D721Med (cell line): ENCODE data around the gene UMODL1.

Source experiments
- DNase-seq: peaks from one replicate; pipeline ENCODE4 v3.0.0; 2011; ENCODE audit warnings: low spot score; ENCODE audit not compliant: insufficient read length
- FAIRE-seq: peaks from 2 replicates; lab custom pipeline; 2011; peaks lifted over from hg19 to GRCh38; lab: Jason Lieb, UNC
- TF ChIP-seq, protein P1 (sequence below): IDR thresholded peaks from 2 replicates; pipeline ENCODE4 v1.5.1; 2012; ENCODE audit warnings: mild to moderate bottlenecking, control low read depth; ENCODE audit not compliant: insufficient read depth; ENCODE audit errors: missing control alignments

The UMODL1 gene

DNA sequence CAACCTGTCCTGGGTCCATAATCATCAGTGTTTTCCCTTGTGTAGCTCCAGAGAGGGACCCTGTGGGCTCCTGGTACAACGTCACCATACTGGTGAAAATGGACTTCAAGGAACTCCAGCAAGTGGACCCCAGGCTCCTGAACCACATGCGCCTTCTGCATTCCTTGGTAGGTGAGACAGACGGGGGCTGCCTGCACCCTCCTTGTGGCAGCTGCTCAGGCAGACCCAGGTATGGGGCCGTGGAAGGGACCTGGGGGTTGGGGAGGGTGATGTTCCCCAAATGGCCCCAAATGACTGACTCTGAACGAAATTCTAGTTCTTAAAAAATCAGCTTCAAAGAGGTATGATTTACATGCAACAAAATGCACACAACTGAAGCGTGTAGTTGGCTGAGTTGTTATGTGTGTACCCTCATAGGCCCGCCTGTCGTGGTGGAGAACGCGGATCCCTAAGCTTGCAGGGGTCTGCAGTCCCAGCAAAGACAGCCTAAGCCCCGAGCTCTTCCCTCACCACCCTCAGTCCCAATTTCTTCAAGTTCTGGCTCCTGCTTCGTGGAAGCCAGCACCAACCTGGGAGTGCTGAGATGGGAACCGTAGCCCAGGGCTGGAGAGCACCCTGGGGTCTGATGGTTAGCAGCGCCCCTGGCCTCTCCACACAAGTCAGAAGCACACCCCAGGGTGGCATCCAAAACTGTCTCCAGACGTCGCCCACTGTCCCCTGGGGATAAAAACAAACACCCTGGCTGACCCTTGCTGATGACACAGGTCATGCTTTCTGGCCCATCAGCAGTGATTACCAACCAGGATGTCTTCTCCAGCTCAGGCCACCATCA, 14.3 kb downstream of the UMODL1 start:
- DNase-seq (no peak), FAIRE-seq (no peak)
- TF ChIP-seq, protein P1, sequence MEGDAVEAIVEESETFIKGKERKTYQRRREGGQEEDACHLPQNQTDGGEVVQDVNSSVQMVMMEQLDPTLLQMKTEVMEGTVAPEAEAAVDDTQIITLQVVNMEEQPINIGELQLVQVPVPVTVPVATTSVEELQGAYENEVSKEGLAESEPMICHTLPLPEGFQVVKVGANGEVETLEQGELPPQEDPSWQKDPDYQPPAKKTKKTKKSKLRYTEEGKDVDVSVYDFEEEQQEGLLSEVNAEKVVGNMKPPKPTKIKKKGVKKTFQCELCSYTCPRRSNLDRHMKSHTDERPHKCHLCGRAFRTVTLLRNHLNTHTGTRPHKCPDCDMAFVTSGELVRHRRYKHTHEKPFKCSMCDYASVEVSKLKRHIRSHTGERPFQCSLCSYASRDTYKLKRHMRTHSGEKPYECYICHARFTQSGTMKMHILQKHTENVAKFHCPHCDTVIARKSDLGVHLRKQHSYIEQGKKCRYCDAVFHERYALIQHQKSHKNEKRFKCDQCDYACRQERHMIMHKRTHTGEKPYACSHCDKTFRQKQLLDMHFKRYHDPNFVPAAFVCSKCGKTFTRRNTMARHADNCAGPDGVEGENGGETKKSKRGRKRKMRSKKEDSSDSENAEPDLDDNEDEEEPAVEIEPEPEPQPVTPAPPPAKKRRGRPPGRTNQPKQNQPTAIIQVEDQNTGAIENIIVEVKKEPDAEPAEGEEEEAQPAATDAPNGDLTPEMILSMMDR = no peak

DNA sequence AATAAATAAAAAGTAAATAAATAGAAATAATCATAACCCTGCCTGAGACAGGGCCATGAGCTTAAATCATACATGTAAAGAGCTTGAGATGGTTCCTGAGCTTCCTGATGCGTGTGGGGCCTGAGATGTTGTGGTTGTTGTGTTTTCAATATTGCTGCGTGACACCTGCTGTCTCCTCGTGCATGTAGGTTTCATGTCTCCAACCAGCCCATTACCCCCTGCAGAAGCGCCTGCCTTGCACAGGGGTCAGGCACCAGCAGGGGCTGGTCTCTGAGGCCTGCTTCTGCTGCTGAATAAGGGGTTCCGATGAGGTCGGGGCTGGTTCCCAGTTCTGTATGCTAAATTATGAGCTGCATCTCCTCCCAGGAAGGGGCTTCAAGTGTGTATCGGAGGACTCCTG, 15.9 kb downstream of the UMODL1 start:
- DNase-seq (no peak), FAIRE-seq (no peak)
- TF ChIP-seq, protein P1 = no peak

DNA sequence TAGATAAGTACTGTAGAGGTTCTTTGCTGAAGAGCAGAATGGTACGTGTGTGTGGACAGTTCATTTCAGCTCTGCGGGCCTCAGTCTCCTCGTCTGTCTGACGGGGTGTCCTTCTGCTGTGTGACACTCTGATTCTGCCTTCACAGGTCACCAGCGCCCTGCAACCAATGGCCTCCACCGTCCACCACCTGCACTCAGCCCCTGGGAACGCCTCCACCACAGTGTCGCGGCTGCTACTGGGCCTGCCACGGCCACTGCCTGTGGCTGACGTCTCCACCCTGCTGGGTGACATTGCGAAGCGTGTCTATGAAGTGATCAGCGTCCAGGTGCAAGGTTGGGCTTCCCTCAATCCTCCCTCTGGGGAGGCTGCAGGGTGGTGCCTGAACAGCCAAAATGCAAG, 17.0 kb downstream of the UMODL1 start:
- DNase-seq (no peak), FAIRE-seq (no peak)
- TF ChIP-seq, protein P1 = no peak

DNA sequence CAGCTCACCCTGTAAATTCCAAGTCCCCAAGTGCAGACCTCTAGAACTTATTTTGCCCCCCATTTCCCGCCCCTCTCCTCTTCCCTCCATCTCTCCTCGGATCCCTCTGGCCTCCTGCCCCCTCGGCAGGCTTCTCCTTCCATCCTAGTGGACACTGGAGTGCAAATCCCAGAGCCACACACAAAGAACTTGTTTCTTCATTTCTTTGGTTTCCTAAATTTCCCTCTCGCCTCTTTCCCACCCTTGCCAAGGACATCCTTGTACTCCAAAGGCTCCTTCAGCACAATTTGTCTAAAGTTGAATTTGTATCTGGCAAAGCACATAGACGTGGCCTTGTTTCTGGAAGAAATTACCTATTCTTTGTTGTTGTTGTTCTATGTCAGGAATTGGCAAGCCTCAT, 17.5 kb downstream of the UMODL1 start:
- FAIRE-seq = no peak
- TF ChIP-seq, protein P1 = no peak
- no peak for DNase-seq

DNA sequence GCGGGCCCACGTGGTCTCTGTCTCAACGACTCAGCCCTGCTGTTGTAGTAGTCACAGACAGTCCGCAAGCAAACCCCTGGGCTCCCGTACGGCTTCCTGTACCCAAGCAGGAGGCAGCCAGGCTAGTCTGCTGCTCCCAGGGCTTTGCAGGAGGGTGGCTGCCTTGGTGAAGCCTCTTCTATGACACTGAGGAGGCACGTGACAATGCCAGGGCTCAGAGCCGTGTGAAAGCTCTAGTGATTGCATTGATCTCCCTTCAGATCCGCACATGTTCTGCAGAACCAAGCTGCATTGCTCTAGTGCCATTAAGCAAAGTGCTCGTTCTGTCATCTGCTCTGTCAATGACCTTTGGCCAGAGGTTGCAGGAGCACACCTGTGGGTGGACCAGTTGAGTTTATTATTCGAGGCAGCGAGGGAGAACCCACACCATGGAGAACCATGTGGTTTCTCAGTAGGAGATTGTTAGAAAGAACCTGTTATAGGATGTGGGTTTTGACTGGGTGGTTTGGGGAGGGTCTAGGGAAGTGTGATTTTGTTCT, 18.0 kb downstream of the UMODL1 start:
- DNase-seq = no peak
- TF ChIP-seq, protein P1 = no peak
- FAIRE-seq = no peak

DNA sequence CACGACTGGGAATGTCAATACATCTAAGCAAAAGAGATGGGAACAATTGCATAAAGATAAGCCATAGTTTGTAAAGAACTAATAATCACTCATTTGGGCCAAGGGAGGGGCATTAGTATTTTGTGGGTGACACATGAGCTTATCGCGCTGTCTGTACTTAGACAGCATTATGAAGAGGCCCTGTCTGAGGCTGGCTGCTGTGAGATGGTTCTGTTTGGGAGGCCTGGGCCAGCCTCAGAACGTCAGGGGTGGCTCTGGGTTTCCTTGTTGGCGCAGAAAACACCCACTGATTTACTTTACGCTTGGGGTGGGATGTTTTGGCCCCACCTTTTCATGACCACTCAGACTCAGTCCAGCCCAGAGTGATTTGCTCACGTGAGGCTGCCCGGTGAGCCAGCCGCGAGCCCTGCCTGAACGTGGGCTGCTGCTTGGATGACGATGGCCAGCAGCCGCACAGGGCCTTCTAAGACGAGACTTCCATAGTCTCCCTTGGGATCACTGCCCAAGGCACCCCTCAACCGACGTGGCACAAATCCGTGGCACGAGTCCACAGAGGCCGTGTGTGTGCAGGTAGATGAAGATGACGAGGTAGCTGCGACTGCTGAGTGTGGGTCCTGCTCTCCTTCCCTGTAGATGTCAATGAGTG, 18.7 kb downstream of the UMODL1 start:
- FAIRE-seq (no peak), DNase-seq (no peak)
- TF ChIP-seq, protein P1 = no peak

DNA sequence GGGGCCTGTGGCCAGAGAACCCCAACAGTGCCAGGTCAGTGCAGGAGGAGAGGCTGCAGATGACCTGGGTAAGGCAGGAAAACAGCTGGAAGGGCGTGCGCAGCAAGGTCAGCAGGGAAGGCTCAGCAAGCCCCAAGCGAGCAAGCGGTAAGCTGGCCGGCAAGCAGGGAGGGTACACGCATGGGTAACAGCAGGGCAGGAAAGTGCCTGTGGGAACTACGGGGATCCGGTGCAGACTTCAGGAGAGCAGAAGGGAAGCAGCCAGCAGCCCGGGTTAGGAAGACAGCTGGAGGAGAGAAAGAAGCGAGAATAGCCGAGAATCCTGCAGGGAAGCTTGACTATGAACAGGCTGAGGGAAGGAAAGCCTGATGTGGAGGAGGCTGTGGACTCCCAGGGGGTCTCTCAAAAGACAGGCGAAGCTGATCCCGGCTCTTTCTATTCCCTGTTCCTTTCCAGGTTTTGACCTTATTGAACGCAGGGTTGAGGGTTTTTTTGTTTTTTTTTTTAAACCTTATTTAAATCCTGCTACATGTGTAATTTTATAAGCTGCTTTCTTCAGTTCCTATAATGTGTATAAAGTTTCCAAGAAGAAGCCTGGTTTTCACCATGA, 20.9 kb downstream of the UMODL1 start:
- DNase-seq = no peak
- no peak for FAIRE-seq
- TF ChIP-seq, protein P1 = no peak
